Measurements from ENCODE around the gene SLC4A5.

SLC4A5 gene

DNA sequence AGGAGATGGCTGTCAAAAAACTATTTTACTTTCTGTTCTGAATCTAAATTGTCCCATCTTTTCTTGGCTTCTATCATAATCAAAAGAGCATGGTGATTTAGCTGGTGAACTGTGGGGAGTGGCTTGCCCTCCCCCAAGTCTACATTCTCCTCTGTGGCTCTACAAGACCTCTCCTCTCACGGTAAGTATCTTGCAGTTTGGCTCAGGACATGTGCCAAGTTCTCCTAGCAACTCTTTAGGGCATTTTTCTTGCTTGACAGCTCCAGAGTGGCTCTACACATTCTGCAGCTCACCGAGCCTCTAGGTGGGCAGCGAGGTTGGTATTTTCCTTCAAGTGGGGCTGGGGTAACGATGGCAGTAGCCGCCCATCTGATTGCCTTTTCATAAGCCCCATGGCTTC lies 29.1 kb downstream of the SLC4A5 start:
- DNase-seq (ENCODE audit: low spot score): no peak

DNA sequence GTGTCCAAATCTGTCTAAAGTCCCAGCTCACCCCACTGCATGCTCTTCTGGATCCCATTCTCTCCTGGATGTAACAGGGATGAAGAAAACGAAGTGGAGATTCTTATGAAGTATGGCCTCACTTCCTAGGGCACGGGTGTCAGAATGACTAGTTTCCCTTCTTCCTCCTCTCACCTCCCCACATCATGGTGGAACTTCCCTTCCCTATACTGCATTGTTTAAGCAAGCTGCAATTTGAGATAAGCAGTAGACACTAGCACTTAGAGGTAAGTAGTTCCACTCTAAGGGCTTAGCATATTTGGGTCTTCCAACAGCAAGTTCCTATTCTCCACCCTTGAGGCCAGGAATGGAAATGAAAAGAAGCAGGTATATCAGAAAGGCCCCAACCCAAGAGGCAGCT lies 29.7 kb downstream of the SLC4A5 start:
- no peak for DNase-seq (ENCODE audit: low spot score)

DNA sequence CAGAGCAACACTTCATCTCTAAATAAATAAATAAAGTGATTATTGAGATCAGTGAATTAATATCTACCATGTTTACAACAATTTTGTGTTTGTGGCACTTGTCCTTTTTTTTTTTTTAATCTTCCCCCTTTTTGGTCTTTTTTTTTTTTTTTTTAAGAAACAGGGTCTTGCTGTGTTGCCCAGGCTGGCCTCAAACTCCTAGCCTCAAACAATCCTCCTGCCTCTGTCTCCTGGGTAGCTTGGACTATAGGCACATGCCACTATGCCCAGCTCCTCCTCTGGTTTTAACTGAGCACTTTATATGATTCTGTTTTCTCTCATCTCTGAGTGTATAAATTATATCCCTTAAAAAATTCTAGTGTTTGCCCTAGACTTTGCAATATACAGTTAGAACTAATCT lies 30.3 kb downstream of the SLC4A5 start:
- DNase-seq (ENCODE audit: low spot score): no peak

DNA sequence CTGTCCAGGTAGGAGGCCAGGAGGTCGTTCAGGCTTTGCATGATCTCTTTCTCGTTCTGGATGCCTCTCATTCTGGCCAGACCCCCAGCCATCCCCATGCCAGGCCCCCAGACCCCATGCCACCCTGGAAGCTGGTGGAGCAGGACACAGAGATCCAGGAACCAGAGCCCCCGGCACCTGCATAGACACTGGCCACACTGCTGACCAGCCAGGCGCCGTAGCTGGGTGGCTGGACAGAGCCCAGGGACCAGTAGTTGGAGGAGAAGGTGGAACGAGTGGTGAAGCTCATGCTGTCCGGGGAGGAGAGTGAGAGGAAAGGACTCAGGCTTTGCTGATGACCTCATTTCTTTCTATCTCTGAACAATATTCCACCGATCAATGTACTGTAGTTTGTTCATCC lies 35.5 kb downstream of the SLC4A5 start:
- no peak for DNase-seq (ENCODE audit: low spot score)

DNA sequence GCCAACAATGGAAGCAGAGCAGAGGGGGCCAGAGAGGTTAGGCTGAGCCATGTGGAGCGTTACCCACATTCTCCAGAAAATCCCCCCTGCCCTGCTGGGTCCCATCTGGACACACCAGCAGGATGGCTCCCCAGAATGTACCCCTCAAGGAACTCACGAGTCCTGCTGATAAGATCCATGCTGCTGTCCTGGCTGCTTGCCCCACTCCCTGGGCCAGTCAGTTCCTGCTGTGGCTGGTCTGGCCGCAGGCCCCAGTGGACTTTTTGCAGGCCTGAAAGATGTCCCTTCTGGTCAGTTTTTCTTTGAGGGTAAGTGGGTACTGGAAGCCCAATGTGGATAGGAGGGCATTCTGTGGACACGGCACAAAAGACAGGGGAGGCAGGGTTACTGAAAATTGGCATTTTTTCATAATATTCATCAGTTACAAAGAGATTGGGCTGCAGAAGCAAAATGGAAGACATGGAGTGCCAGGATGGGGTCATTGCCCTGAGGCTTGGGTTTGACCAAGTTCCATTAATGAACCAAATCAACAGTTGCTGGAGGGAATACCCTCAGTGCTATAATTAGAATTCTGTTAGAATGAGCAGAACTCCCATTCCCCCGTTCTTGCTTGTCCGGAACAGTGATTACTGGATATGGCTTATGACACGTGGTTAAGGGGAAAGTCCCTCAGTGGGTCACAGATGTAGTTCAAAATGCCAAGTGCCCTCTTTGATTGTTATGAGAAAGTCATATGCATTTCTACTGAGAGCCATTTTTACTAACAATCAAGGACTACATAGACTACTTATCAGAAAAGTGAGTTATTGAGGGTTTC lies 38.7 kb downstream of the SLC4A5 start:
- no peak for DNase-seq (ENCODE audit: low spot score)

DNA sequence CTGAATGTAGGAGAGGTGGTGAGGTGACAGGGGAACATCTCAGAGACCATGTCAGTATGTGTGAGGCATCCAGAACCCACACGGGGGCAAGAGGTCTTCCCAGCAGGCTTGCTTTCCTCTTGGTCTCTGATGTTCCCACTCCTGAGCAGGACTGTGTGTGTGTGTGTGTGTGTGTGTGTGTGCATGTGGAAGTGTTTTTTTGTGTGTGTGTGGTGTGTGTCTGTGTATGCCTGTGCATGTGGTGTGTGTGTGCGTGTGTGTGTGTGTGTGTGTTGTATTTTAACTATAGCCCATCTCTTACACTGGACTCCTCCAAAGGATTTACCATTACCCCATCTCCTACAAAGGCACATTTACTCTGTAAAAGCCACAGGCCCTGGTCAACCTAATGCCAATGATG lies 40.4 kb downstream of the SLC4A5 start:
- no peak for DNase-seq (ENCODE audit: low spot score)

DNA sequence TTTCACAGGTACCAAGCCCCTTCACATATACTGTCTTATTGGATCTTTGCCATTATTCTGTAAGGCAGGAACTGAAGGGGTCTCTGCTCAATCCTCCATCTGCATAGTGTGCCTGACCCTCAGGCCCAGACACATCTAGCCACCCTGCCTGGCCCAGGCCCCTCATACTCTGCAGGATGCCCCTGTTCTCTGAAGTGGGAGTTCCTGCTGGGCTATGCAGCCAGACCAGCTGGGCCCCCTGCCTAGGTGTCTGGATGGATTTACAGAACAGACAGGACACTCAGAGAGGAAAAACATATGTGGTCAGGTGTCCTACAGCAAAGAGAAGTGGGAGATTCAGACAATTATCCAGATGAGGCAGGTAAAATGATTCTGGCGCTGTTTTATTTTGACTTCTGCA lies 42.0 kb downstream of the SLC4A5 start:
- DNase-seq (ENCODE audit: low spot score): no peak

DNA sequence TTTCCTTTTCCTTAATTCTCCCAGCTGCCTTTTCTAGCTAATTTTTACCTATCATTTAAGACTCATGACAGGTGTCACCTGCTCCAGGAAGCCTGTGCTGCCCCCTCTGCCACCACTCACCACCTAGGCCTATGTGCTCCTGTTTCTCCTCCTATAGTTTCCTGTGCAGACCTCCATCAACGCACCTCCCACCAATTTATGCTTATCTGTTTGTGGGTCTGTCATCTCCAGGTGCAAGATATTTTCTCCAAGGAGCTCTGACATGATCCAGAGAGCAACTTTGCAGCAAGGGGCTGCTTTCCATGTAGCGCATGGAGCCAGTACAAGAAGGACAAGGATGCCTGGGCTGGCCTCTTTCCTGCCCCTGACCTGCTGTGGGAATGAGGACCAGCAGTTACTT lies 42.7 kb downstream of the SLC4A5 start:
- DNase-seq (ENCODE audit: low spot score): no peak

DNA sequence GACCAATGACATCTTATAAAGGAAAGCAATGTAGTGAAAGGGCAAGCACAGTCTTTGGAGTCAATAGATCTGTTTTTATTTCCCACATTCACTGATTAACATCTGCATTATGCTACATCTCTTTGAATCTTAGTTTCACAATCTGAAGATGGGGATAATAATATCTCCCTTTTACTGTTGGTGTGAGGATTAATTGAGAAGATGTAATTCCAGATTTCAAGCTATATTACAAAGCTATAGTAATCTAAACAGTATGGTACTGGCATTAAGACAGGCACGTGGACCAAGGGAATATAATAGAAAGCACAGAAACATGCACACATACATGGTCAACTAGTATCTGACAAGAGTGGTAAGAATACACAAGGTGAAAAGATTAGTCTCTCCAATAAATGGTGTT lies 45.3 kb downstream of the SLC4A5 start:
- no peak for DNase-seq (ENCODE audit: low spot score)

DNA sequence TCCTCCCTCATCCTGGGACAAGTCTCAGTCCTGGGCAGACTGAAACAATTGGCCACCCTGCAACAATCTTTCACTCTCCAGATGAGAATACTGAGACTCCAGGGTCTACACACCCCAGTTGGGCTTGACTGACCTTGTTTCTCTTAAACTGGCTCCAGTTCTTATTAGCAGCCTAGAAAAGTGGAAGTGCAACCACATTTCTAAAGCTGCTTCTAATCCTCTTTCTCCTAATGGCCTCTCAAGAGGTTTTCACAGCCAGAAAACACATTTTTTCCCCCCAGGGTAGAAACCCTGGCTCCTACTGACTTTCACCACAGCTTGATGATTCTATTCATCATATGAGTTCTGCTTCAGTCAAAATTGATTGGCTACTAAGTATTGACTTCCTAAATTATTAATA lies 45.8 kb downstream of the SLC4A5 start:
- no peak for DNase-seq (ENCODE audit: low spot score)

DNA sequence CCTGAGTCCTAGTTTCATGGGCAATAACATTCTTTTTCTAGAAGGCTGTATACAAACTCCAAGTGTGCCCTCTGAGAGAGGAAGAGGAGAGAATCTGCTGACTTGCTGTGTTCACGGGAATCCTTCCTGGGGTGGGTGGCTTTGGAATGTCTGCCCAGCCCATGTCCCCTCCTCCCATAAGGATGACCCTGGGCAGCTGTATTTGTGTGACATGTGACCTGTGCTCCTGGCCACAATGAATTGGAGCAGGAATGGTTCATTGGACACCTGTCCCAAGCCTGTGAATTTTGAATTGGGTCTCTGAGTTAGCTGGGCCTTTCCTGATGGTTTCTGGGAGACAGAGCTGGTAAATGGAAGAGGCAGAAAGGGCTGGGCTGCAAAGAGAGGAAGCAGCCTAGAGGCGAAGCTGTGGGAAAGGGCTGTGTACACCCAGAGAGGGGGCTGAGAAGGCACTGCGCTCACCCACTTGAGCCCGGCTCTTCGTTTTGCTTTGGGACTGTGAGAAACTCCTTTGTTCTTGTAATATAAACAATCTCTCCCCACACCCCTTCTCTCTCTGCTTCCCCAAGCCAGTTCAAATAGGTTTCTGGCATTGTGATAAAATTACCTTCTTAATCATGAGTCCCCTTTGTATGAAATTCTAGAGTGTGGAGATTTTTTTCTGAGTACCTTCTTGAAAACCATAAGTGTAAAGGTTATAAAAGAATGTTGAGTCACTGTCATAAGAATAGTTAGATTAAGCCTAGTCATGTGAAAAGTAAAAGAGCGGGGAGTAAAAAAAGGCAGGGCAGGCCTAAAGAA lies 49.8 kb downstream of the SLC4A5 start:
- no peak for DNase-seq (ENCODE audit: low spot score)

DNA sequence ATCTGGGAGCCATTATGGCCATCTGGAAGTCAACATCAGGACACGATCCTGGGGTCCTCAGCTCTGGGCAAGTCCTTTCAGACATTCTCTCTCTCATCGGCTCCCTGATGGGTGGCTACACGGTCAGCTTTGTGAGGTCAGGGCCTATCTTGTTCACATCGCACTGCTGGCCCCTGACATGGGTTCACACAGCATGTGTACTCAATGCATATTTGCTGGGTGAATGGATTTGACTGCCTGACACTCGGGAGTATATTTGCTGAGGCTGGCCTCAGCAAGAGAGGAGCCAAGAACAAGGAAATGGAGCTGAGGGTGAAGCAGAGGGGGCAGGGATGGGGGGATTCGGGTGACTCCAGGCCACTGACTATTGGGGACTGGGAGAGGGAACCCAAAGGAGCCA lies 50.5 kb downstream of the SLC4A5 start:
- DNase-seq (ENCODE audit: low spot score): no peak

DNA sequence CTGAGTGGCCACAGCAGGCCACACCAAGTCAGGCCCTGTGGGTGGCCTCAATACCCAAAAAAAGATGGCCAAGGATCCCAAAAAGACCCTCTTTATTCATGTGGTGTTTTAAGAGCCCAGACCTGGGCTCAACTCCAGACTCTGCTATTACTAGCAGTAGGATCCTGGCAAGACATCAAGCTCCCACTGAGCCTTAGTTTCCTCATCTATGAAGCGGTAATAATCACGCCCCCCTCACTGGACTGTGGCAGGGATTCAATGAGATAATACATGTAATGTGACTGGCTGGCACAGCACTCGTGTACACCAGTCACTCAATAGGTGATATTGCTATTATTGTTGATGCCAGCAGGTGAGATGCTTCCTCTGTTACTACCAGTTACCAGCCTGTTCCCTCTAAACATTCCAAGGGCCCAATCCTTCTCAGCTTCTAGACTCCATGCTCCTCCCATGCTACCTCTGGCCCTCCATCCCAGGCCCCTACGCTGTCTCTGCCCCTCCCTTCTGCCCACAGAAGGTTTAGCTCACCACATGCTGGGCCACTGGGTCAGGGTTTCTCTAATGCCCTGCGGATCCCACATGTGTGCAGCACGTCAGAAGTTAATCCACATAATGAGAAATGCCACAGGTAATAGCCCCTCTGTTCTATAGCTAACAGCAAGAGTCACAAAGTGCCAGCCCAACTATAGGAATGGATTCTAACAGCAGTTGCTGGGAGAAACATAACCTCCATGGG lies 51.2 kb downstream of the SLC4A5 start:
- DNase-seq (ENCODE audit: low spot score): no peak

DNA sequence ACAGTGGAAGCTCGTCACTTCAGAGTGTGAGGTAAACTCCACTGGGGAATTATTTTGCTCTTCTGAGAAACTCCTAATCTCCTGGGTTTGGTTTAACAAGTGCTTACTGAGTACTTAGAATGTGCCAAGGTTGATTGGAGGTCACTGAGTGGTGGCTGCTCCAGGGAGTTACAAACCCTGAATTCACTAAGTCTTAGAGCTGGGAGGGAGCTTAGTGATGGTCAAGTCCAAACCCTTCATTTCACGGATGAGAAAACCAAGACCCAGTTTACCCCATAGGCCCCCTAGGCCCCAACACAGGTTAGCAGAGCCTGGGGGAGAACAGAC lies 52.0 kb downstream of the SLC4A5 start:
- DNase-seq (ENCODE audit: low spot score): no peak

DNA sequence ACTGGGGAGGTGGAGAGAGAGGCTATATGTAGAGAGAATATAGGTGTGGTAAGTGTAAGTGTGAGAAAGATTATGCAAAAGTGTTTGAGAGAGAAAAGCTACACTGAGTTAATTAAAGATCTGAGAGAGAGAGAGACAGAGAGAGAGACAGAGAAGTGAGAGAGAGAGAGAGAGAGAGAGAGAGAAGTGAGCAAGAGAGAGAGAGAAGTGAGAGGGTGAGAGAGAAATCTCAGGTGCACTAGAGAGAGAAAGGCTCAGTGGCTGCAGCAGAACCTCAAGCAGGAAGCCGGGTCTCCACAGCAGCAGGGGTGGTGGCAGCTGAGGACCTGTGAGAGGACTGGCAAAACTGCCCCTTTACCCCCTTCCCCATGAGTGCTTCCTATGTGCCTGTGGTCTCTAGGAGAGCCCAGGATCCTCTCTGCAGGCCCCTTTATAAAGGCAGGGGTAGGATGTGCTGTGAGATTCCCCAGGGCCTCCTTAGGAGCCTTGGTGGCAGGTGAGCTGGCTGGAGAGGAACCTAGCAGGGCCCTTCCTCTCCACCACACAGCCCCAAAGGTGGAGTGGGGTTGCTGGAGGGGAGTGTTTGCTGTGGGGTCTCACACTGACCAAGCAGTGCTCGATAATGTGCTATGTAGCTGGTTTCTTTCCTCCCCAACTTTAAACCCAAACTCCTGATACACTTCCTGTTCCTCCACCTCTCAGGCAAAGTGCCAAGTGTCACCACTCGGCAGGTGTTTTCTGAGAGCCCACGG lies 52.6 kb downstream of the SLC4A5 start:
- DNase-seq (ENCODE audit: low spot score): no peak

DNA sequence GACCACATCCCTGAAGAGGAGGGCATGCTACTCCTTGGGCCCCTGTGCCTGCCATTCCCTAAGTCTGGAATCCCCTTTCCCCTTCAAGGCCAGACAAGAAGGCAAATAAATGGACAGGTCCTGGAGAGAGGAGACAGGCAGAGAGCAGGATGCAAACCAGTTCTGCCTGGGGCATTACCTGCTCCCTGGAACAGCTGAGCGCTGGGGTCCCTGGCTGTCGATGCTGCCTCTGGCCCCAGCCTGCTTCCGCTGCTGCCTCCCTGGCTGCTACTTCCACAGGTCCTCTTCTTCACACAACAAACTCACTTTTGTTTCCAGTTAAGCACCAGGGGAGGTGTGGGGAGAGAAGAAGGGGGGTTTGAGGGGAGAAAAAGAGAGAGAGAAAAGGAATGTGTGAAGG lies 53.1 kb downstream of the SLC4A5 start:
- no peak for DNase-seq (ENCODE audit: low spot score)

DNA sequence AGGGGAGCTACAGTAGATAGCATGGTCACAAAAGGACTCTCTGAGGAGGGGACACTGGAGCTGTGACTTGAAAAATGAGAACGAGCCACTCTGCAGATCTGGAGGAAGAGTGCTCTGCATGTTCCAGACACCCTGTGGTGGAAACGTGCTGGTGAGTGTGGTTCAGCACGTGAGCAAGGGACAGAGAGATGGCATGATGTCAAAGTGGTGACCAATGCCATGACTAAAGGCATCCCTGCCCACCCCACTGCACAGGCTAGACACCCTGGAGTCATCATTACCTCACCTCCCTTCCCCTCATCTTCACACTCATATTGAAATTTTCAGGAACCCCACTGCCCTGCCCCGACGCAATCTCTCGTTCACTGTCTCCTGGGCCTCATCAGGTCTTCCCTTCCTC lies 56.5 kb downstream of the SLC4A5 start:
- DNase-seq (ENCODE audit: low spot score): no peak

DNA sequence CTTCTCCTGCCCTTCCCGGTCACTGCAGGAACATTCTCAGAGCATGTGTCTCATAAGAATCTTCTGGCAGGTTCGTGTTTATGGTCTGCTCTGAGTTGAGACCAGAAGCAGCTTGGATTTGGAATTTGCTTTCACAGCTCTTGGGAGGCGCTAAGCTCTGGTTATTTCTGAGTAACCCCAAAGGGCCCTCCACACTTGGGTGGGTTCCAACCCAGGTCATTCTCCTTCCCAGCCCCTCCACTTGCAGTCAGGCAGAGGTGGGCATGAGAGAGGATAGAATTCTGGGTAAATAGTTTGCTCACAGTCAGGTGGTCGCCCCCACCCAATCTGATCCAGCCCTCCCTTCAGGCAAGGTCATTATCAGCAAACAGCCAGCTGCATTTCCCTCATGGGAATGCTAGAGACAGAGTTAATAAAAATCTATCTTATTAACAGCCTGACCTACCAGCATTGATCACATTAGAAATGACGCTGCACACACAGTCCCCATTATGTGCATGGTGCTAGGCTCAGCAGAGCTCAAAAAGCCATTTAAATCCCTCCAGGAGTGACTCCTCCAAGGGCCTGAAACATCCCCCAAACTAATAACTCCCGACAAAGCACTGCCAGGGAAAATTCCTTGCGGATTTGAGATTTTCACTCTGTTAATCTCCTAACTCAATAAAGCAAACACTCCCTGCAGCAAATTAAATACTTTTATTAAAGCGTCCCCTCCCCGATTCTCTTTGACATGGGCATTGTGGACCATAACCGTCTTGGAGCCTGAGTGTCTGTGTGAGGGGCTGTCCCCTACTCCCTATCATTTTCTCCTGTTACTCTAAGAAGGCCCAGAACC lies 61.9 kb downstream of the SLC4A5 start:
- no peak for DNase-seq (ENCODE audit: low spot score)

DNA sequence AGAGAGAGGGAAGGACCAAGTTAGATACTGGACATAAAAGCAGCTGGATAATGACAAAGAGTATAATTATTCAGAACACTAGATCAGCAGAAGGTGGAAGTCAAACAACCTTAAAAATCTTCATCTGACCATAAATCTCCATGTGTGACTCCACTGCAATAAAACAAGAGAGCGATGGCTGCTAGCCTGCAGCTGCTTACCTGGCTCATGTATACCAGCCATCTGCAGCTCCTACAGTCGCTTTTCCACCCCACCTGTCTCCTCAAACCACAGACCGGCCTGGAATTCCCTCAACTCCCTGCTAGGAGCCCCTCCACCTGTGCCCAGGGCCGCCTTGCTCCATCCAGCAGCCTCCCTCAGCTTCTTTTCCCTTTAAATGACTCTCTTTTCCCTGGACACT lies 64.5 kb downstream of the SLC4A5 start:
- DNase-seq (ENCODE audit: low spot score): no peak

DNA sequence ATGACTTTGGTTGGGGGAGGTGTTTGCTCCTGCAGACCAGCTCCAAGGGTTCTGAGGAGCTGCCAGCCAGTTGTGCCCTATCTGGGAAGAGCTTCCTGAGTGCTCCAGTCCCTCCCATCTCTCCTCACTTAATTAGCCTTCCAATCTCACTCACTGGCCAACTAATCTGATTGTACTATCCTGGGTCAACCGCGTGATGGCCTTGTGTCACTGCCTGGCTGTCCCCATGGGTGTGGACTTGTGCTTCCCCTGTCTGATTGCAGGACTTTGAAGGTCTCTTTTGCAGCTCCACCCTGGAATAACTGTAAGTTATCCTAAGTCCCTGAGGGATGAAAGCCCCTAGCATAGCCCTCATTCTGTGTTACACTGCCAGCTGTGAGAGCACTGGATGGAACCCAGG lies 65.0 kb downstream of the SLC4A5 start:
- DNase-seq (ENCODE audit: low spot score): no peak

DNA sequence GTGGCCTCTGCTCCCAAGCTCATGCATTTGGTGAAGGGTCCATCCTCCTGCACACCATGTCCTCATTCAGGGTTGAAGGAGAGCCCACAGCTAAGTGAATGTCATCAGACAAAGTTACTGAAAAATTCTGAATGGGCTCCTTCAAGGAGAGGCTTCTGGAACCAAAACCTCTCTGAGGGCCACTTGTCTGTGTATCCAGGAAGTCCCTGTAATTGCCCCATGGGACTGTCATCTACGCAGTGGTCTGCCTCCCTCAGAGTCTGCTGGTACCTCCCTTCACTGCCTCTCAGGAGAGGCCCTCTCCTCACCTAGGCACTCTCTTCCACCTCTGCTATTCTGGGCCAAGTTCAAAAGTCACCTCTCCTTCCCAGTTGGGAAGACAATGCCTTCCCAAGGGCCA lies 68.0 kb downstream of the SLC4A5 start:
- DNase-seq (ENCODE audit: low spot score): no peak

All from AG08396 (cell line).